ENCODE data around the gene RAB11FIP2.

- TF ChIP-seq CTCF (IDR thresholded peaks at IDR 0.05) (no peak), RXRA (IDR thresholded peaks at IDR 0.05; ENCODE audit: borderline replicate concordance, low read depth) (no peak), MEF2A (IDR thresholded peaks at IDR 0.05; ENCODE audit: borderline replicate concordance, low read depth) (no peak), REST (IDR thresholded peaks at IDR 0.05; ENCODE audit: low read depth, low read length) (no peak), RAD21 (IDR thresholded peaks at IDR 0.05; ENCODE audit: low read length) (no peak), SMC3 (IDR thresholded peaks at IDR 0.05; ENCODE audit: low read depth, low read length) (no peak), JUND (IDR thresholded peaks at IDR 0.05) (no peak), CHD2 (IDR thresholded peaks at IDR 0.05; ENCODE audit: low read length, partially characterized antibody) (no peak), NFIC (IDR thresholded peaks at IDR 0.05; ENCODE audit: borderline replicate concordance) (no peak), MAX (IDR thresholded peaks at IDR 0.05; ENCODE audit: low read depth) (no peak)
Measured at GRCh38 chr10:118058371-118058770, 11.6 kb upstream of the RAB11FIP2 start.
